Gastrocnemius medialis (tissue), 4 donors: ENCODE data around the gene ACSM4. TPM values are rescaled to one million over a fixed set of nuclear protein-coding genes. Genes with fewer than 3 reads are reported as not detected.

Experiments used
- ATAC-seq, 2 donors: fragments of 150-250 bp; one replicate each; pipeline ENCODE4 v1.9.1; 2016
- DNase-seq, 2 donors: peaks; one replicate each; pipeline ENCODE4 v3.0.0-alpha.2; 2019
- H3K27ac ChIP-seq, 4 donors: fragments of 200-600 bp; sonication (generic); 1 replicate in 1 of 4; 2 replicates in 3 of 4; pipeline ENCODE4 v1.5.1; 2016 to 2018; ENCODE audit warnings: mild to moderate bottlenecking in 2 of 4, moderate library complexity in 1 of 4
- H3K27me3 ChIP-seq, 3 donors: fragments of 200-600 bp; sonication (generic) in 2 of 3; 1 replicate in 1 of 3; 2 replicates in 2 of 3; pipeline versions ENCODE4 v1.5.1 to v1.6.0; 2016 to 2019; ENCODE audit warnings: mild to moderate bottlenecking in 1 of 3, moderate library complexity in 1 of 3
- H3K36me3 ChIP-seq, 2 donors: fragments of 200-600 bp; sonication (generic) in 1 of 2; one replicate each; pipeline ENCODE4 v1.5.1; 2017 to 2018
- H3K4me1 ChIP-seq, 2 donors: fragments of 200-600 bp; sonication (generic) in 1 of 2; one replicate each; pipeline ENCODE4 v1.5.1; 2016 to 2017; ENCODE audit warnings: mild to moderate bottlenecking in 2 of 2
- H3K4me3 ChIP-seq, 4 donors: fragments of 200-600 bp; sonication (generic) in 3 of 4; 1 replicate in 1 of 4; 2 replicates in 3 of 4; pipeline ENCODE4 v1.5.1; 2016 to 2019; ENCODE audit warnings: mild to moderate bottlenecking in 2 of 4
- H3K9me3 ChIP-seq, 3 donors: fragments of 200-600 bp; sonication (generic) in 2 of 3; 1 replicate in 1 of 3; 2 replicates in 2 of 3; pipeline ENCODE4 v1.5.1; 2016 to 2019
- CTCF ChIP-seq, 5 experiments: fragments of 450-650 bp in 3 of 5; fragments of 200-600 bp in 2 of 5; sonication (generic) in 2 of 5; IDR thresholded peaks in 4 of 5; conservative IDR thresholded peaks in 1 of 5; 1 replicate in 4 of 5; 2 replicates in 1 of 5; pipeline ENCODE4 v1.5.1; 2016 to 2019; ENCODE audit warnings: antibody characterized with exemption in 5 of 5, mild to moderate bottlenecking in 3 of 5, moderate library complexity in 3 of 5
- POLR2A ChIP-seq, 2 donors: fragments of 450-650 bp; IDR thresholded peaks; one replicate each; pipeline ENCODE4 v1.6.1; 2017; ENCODE audit warnings: antibody characterized with exemption in 2 of 2, mild to moderate bottlenecking in 2 of 2, moderate library complexity in 2 of 2
- in situ Hi-C, 4 donors: fragments of 200-750 bp; cut with MboI; loops; one replicate each; pipeline versions ENCODE4 v1.15.0 to v1.8.0; 2017; ENCODE audit warnings: low sequenced_read_pairs in 4 of 4
- intact Hi-C: fragments of 100-400 bp; cut with DNase I; formaldehyde crosslinking; loops from one replicate; pipeline ENCODE4 v1.15.1; 2023; ENCODE audit warnings: low total_unique reads
- total RNA-seq, 4 donors: library from RNA; depleted of rRNA; stranded (reverse); fragments of >200 nt; gene quantifications; one replicate each; pipeline versions ENCODE4 v1.1.0 to v1.2.3, GENCODE V29; 2016

Gene ACSM4
- total RNA-seq, 4 donors from 2014 or later: not detected

GRCh38 chr12:7352661-7353060 is 48.8 kb downstream of the ACSM4 start:
- H3K27ac ChIP-seq: no peak overlapping the region
- H3K4me1 ChIP-seq: no peaks in the 10 kb centered on the region
- TF ChIP-seq POLR2A (IDR thresholded peaks at IDR 0.05): no peak
- intact Hi-C loops (no loop called here), in situ Hi-C loops (no loop called here)
- DNase-seq (no peak), ATAC-seq (no peak)
- H3K27me3 ChIP-seq: no peaks in the 10 kb centered on the region
- no peak overlapping the region for H3K4me3 ChIP-seq
- no peaks in the 10 kb centered on the region for H3K9me3 ChIP-seq
- H3K36me3 ChIP-seq: no peaks in the 10 kb centered on the region

- intact Hi-C loops: no loop called here
- no peak overlapping the region for H3K27ac ChIP-seq
- H3K9me3 ChIP-seq: no peaks in the 10 kb centered on the region
- no peaks in the 10 kb centered on the region for H3K4me1 ChIP-seq
- no peak overlapping the region for H3K4me3 ChIP-seq
- in situ Hi-C loops: no loop called here
- H3K27me3 ChIP-seq: no peaks in the 10 kb centered on the region
- ATAC-seq: no peak
- no peak for TF ChIP-seq CTCF (IDR thresholded peaks at IDR 0.05 in 4 of 5, conservative IDR thresholded peaks at IDR 0.05 in 1 of 5)
- no peak for TF ChIP-seq POLR2A (IDR thresholded peaks at IDR 0.05)
- no peaks in the 10 kb centered on the region for H3K36me3 ChIP-seq
- DNase-seq: no peak
These were observed 50.7 kb downstream of the ACSM4 start for GRCh38 chr12:7354529-7354928.

- ATAC-seq (no peak), DNase-seq (no peak)
- no peaks in the 10 kb centered on the region for H3K4me1 ChIP-seq
- H3K27me3 ChIP-seq: no peaks in the 10 kb centered on the region
- in situ Hi-C loops (no loop called here), intact Hi-C loops (no loop called here)
- H3K27ac ChIP-seq: no peak overlapping the region
- no peaks in the 10 kb centered on the region for H3K36me3 ChIP-seq
- H3K4me3 ChIP-seq: no peak overlapping the region
- H3K9me3 ChIP-seq: peaks cover 0 to 4% (median 0%) of the 10 kb centered on the region in 3 donors
- TF ChIP-seq CTCF (IDR thresholded peaks at IDR 0.05 in 4 of 5, conservative IDR thresholded peaks at IDR 0.05 in 1 of 5) (no peak), POLR2A (IDR thresholded peaks at IDR 0.05) (no peak)
These were observed 57.4 kb downstream of the ACSM4 start for GRCh38 chr12:7361265-7361664.

GRCh38 chr12:7362734-7363133 is 58.9 kb downstream of the ACSM4 start:
- ATAC-seq (no peak), DNase-seq (no peak)
- no peaks in the 10 kb centered on the region for H3K4me1 ChIP-seq
- TF ChIP-seq POLR2A (IDR thresholded peaks at IDR 0.05) (no peak), CTCF (IDR thresholded peaks at IDR 0.05 in 4 of 5, conservative IDR thresholded peaks at IDR 0.05 in 1 of 5) (no peak)
- no peaks in the 10 kb centered on the region for H3K27me3 ChIP-seq
- in situ Hi-C loops: no loop called here
- peaks cover 0 to 4% (median 0%) of the 10 kb centered on the region in 3 donors for H3K9me3 ChIP-seq
- intact Hi-C loops: no loop called here
- H3K27ac ChIP-seq: no peak overlapping the region
- no peaks in the 10 kb centered on the region for H3K36me3 ChIP-seq
- no peak overlapping the region for H3K4me3 ChIP-seq

GRCh38 chr12:7369274-7369729 is 65.4 kb downstream of the ACSM4 start:
- in situ Hi-C loops (no loop called here), intact Hi-C loops (no loop called here)
- no peaks in the 10 kb centered on the region for H3K9me3 ChIP-seq
- no peak overlapping the region for H3K27ac ChIP-seq
- peak overlapping the region in 1 of 4 donors; percentile 13 for H3K4me3 ChIP-seq
- DNase-seq: peak; percentile 8 to 17
- H3K27me3 ChIP-seq: no peaks in the 10 kb centered on the region
- no peaks in the 10 kb centered on the region for H3K36me3 ChIP-seq
- TF ChIP-seq CTCF (IDR thresholded peaks at IDR 0.05 in 4 of 5, conservative IDR thresholded peaks at IDR 0.05 in 1 of 5) (no peak), POLR2A (IDR thresholded peaks at IDR 0.05) (no peak)
- no peaks in the 10 kb centered on the region for H3K4me1 ChIP-seq
- peak; percentile 39 to 49 for ATAC-seq
